ENCODE data around the gene KIAA0586.

GRCh38 chr14:58464652-58465051, 37.1 kb downstream of the KIAA0586 start:
- TF ChIP-seq CTCF (IDR thresholded peaks at IDR 0.05) (no peak), POLR2A (IDR thresholded peaks at IDR 0.05) (no peak)

All from esophagus squamous epithelium (tissue), 4 donors.